ENCODE data around the gene DCBLD1. TPM values are rescaled to one million over a fixed set of nuclear protein-coding genes. Genes with fewer than 3 reads are reported as not detected.
A peak's percentile ranks its signal among the peaks of the same experiment; 100 is the strongest.

The DCBLD1 gene
- total and polyA plus RNA-seq, 2 donors (not counting 1 experiment from before 2014, with no cell fraction given), result 35.2 to 44.4 TPM

GRCh38 chr6:117485433-117485832, 3.0 kb downstream of the DCBLD1 start:
- H3K27ac ChIP-seq (ENCODE audit: insufficient read depth, low read length), result no peak overlapping the region
- H4K20me1 ChIP-seq (ENCODE audit: control insufficient read depth, extremely low read depth, insufficient read depth, low read length), result no peaks in the 10 kb centered on the region
- TF ChIP-seq EZH2 (IDR thresholded peaks at IDR 0.05; ENCODE audit: low read length, missing control alignments), result no peak
- no peak for TF ChIP-seq CTCF (conservative IDR thresholded peaks at IDR 0.05 in 1 of 2, IDR thresholded peaks at IDR 0.05 in 1 of 2; ENCODE audit: low read depth in 1 of 2, low read length in 2 of 2)
- H3K79me2 ChIP-seq (ENCODE audit: control insufficient read depth, insufficient read depth, low read length), result peaks cover 58% of the 10 kb centered on the region
- H3K9ac ChIP-seq (ENCODE audit: insufficient read depth, low read length), result no peak overlapping the region
- no peak overlapping the region for H2AFZ ChIP-seq (ENCODE audit: low read length)
- peak overlapping the region in 2 of 4 experiments; percentile 93 to 95 for H3K4me3 ChIP-seq (replicated peaks in 1 of 4; ENCODE audit: control extremely low read depth in 1 of 4, insufficient read depth in 1 of 4, low read depth in 3 of 4, low read length in 4 of 4)
- H3K4me1 ChIP-seq (ENCODE audit: control insufficient read depth, extremely low read depth, insufficient read depth, low read length), result peaks cover 3% of the 10 kb centered on the region
- no peaks in the 10 kb centered on the region for H3K27me3 ChIP-seq (ENCODE audit: control insufficient read depth, insufficient read depth, low read length)
- no peaks in the 10 kb centered on the region for H3K9me3 ChIP-seq (ENCODE audit: control insufficient read depth, insufficient read depth, low read depth, low read length)
- peak overlapping the region; percentile 88 for H3K4me2 ChIP-seq (ENCODE audit: extremely low read depth, insufficient read depth, low read length)
- H3K36me3 ChIP-seq (ENCODE audit: control insufficient read depth, insufficient read depth, low read length), result no peaks in the 10 kb centered on the region
- DNase-seq (ENCODE audit: low read depth in 2 of 2), result no peak

GRCh38 chr6:117487821-117488220, 5.3 kb downstream of the DCBLD1 start:
- Histone ChIP-seq H3K4me1 (ENCODE audit: control insufficient read depth, extremely low read depth, insufficient read depth, low read length) (peaks cover 3% of the 10 kb centered on the region), H3K9me3 (ENCODE audit: control insufficient read depth, insufficient read depth, low read depth, low read length) (no peaks in the 10 kb centered on the region), H3K27ac (ENCODE audit: insufficient read depth, low read length) (peak overlapping the region; percentile 51), H3K36me3 (ENCODE audit: control insufficient read depth, insufficient read depth, low read length) (no peaks in the 10 kb centered on the region), H3K79me2 (ENCODE audit: control insufficient read depth, insufficient read depth, low read length) (peaks cover 80% of the 10 kb centered on the region), H2AFZ (ENCODE audit: low read length) (no peak overlapping the region), H3K27me3 (ENCODE audit: control insufficient read depth, insufficient read depth, low read length) (no peaks in the 10 kb centered on the region), H3K4me2 (ENCODE audit: extremely low read depth, insufficient read depth, low read length) (no peak overlapping the region), H4K20me1 (ENCODE audit: control insufficient read depth, extremely low read depth, insufficient read depth, low read length) (no peaks in the 10 kb centered on the region), H3K9ac (ENCODE audit: insufficient read depth, low read length) (no peak overlapping the region), H3K4me3 (replicated peaks in 1 of 4; ENCODE audit: control extremely low read depth in 1 of 4, insufficient read depth in 1 of 4, low read depth in 3 of 4, low read length in 4 of 4) (no peak overlapping the region)
- no peak for TF ChIP-seq CTCF (conservative IDR thresholded peaks at IDR 0.05 in 1 of 2, IDR thresholded peaks at IDR 0.05 in 1 of 2; ENCODE audit: low read depth in 1 of 2, low read length in 2 of 2)
- no peak for TF ChIP-seq EZH2 (IDR thresholded peaks at IDR 0.05; ENCODE audit: low read length, missing control alignments)
- peak in 1 of 2 donors; percentile 97 for DNase-seq (ENCODE audit: low read depth in 2 of 2)

- H3K4me2 ChIP-seq (ENCODE audit: extremely low read depth, insufficient read depth, low read length), result no peak overlapping the region
- no peaks in the 10 kb centered on the region for H3K9me3 ChIP-seq (ENCODE audit: control insufficient read depth, insufficient read depth, low read depth, low read length)
- TF ChIP-seq CTCF (conservative IDR thresholded peaks at IDR 0.05 in 1 of 2, IDR thresholded peaks at IDR 0.05 in 1 of 2; ENCODE audit: low read depth in 1 of 2, low read length in 2 of 2) (no peak), EZH2 (IDR thresholded peaks at IDR 0.05; ENCODE audit: low read length, missing control alignments) (no peak)
- H3K27ac ChIP-seq (ENCODE audit: insufficient read depth, low read length), result peak overlapping the region; percentile 51
- peaks cover 3% of the 10 kb centered on the region for H3K4me1 ChIP-seq (ENCODE audit: control insufficient read depth, extremely low read depth, insufficient read depth, low read length)
- DNase-seq (ENCODE audit: low read depth in 2 of 2), result no peak
- H2AFZ ChIP-seq (ENCODE audit: low read length), result no peak overlapping the region
- H3K27me3 ChIP-seq (ENCODE audit: control insufficient read depth, insufficient read depth, low read length), result no peaks in the 10 kb centered on the region
- H3K9ac ChIP-seq (ENCODE audit: insufficient read depth, low read length), result no peak overlapping the region
- H3K36me3 ChIP-seq (ENCODE audit: control insufficient read depth, insufficient read depth, low read length), result no peaks in the 10 kb centered on the region
- H3K4me3 ChIP-seq (replicated peaks in 1 of 4; ENCODE audit: control extremely low read depth in 1 of 4, insufficient read depth in 1 of 4, low read depth in 3 of 4, low read length in 4 of 4), result no peak overlapping the region
- no peaks in the 10 kb centered on the region for H4K20me1 ChIP-seq (ENCODE audit: control insufficient read depth, extremely low read depth, insufficient read depth, low read length)
- peaks cover 88% of the 10 kb centered on the region for H3K79me2 ChIP-seq (ENCODE audit: control insufficient read depth, insufficient read depth, low read length)
Measured at GRCh38 chr6:117489003-117489402, 6.5 kb downstream of the DCBLD1 start.
